Limb (tissue), 2 donors: ENCODE data around the gene CCL27.

ENCODE experiments used
- DNase-seq, 2 donors: peaks; one replicate each; pipeline ENCODE4 v3.0.0-alpha.2; 2016; ENCODE audit errors: extremely low spot score in 2 of 2

The CCL27 gene, protein sequence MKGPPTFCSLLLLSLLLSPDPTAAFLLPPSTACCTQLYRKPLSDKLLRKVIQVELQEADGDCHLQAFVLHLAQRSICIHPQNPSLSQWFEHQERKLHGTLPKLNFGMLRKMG

DNA sequence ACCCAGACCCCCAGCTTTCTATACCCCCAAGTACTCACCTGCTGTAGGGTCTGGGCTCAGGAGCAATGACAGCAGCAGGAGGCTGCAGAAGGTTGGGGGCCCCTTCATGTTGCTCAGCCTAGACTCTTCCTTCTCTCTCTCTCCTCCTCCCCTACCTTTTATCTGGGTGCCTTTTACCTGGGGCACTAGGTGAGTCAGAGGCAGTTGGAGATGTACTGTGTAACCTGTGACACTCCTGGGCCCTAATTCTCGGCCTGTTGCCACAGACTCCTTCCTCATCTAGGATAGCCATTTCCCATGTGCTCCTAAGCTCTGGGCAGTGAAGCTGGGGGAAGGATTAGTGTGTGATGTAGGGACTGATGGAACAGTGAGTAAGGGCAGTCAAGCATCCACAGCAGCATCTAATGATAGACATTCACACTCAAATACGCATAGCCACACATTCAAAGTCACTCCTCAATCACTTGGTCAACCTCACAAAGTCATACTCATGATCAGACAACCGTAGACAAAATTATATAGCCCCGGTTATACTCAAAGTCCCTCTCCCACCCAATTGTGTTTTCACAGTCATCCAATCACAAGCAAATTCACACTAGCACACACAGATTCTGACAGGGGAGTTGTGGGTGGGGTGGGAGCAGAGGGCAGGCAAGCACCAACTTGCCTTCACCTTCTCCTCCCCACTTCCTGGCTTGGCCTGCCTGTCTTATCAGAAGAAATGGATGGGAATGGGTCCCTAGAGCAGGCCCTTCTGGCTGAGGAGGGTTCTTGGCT lies at the start of gene CCL27:
TSS of gene CCL27 (minus strand) at position 132 of the 777 bp plus-strand sequence. CDS start at position 108, 24 bp downstream.
- no peak for DNase-seq

DNA sequence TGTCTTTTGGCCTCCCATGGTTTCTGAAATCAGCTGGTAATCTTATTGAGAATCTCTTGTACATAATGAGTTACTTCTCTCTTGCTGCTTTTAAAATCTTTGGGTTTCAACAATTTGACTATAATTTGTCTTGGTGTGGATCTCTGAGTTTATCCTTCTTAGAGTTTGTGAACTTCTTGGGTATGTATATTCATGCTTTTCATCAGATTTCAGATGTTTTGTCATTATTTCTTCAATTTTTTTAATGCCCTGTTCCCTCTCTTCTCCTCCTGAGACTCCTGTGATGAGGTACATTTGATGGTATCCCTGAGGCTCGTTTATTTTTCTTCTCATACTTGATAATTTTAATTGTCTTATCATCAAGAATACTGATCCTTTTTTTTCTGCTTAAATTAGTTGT lies 49.7 kb upstream of the CCL27 start:
- DNase-seq: no peak

DNA sequence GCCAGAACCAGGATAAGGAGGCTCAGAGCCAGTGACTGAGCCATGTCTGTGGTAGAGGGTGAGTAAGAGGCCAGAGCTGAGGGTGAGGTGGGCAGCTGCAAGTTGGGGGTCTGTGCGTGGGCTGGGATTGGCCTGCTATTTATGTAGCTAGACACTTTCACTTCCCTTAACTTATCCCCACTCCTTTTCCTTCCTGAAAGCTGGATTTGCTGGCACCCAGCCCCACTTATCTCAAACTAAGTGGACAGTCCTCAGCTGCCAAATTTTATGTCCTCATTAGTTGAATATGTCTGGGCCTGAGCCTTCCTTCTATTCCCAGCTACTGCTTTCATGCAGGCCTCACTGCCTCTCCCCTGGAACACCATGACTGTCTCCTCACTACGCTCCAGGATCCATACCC lies 47.6 kb upstream of the CCL27 start, which contains the start of gene CCL21:
TSS of gene CCL21 (minus strand) at position 114 of the 400 bp plus-strand sequence. CDS start at position 44, 70 bp downstream.
- no peak for DNase-seq

DNA sequence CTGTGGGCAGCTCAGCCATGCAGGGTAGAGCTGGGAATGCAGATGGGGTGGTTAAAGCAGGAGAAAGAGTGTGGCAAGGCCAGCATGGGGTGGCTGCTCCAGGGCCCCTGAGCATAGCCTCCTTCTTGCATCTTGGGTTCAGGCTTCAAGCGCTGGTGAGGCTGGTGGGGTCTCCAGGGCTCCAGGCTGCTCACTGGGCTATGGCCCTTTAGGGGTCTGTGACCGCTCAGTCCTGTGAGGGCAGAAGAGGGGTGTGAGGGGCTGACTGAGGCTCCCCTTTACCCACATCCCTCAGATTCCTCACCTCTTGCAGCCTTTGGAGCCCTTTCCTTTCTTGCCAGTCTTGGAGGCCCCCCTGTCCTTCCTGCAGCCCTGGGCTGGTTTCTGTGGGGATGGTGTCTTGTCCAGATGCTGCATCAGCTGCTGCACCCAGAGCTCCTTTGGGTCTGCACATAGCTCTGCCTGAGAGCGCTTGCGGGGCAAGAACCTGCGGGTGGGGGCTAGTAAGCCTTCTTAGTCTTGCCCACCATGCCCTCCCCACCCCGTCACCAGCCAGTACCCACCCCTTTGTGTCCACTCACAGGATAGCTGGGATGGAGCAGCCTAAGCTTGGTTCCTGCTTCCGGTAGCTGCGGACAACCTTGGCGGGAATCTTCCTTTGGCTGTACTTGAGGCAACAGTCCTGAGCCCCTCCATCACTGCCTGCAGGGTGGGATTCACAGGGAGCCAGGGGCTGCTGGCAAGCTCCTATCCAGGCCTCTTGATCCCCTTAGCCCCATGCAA lies 46.9 kb upstream of the CCL27 start:
- no peak for DNase-seq

DNA sequence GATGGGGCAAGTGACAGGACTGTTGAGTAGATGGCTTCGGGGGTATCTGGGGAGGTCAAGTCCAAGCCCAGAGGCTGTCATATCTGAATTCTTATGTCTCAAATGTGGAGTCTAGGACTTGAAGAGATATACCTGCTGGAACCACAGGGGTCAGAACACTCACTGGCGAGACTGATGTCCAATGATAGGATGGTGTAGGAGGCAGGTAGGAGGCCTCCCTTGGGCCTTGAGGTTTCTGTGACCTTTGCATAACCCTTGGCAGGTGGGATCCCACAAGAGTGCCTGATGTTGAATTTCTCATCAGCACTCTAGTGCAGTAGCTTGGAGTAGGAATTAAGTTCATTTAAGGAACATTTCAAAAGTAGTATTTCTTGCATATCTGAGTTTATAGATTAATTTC lies 44.7 kb upstream of the CCL27 start:
- DNase-seq: no peak

DNA sequence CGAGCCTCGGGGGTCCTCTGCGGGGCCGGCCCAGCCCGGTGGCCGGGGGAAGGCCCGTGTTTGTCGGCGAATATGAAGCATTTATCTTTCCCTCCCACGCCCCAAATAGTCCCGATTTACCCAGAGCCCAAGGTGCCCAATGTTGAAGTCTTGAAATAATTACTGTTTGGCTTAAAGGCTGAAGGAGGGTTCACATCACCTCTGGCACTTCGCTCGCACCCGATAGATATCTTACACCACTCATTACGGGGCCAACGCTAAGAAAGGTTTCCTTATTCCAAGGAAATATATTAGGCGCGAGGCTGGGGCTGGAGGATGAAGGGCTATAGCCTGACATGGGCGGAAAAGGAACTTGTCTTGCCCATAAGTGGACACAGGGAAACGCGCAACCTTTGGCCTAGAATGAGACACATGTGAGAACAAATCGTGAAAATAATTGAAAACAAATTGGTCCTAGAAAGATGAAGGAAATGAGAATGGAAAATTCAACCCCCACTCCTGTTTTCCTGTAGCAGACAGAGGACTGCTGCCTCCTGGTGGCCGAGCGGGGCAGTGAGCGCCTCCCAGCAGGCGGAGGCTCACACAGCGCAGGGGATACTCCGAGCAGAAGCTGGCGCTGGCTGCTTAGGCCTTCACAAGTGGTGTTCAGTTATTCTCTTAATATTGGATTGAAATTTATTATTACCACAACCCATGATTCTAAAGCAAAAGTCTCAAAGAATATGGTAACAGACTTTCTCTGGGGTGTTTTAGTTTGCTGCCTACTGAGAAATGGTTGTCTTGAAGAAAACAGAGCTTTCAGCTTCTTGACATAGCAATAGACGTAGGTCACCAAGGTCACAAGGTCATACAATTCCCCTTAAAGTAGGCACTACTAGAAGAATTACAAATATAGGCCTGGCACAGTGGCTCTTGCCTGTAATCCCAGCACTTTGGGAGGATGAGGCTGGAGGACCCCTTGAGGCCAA lies 39.6 kb upstream of the CCL27 start:
- peak; percentile 81 to 90 for DNase-seq

DNA sequence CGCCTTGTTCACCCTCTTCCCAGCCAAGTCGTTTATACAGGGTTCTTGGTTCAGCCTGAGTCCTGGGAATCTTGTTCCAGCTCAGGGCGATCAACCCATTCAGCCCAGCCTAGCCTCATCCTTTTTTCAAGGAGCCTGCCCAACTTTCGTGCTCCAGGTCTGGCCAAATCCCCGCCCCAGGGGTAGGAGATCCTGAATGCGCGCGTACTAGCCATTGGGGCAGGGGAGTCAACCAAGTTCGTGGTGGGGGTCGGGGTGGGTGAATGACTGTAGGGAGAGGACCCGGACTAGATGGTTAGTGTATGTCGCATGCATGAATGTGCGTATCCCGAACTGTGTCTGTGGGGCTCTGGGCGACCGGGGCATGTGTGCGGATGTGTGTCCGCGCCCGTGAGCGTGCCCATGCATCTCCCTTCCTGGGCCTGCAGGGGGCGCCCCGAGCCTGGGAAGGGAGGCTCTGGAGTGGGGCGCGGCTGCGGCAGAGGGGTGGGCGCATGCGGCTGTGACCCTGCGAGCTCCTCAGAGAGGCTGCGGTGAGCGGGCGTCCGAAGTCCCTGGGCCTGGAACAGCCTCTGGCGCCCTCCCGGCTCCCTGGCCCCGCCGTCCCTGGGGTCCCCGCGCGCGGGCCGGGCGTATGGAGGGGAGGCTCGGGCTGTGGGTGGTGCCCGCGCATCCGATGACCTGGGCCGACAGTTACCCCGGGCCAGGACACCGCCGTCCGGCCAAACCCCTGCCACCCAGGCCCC lies 38.7 kb upstream of the CCL27 start:
- peak; percentile 64 to 88 for DNase-seq

DNA sequence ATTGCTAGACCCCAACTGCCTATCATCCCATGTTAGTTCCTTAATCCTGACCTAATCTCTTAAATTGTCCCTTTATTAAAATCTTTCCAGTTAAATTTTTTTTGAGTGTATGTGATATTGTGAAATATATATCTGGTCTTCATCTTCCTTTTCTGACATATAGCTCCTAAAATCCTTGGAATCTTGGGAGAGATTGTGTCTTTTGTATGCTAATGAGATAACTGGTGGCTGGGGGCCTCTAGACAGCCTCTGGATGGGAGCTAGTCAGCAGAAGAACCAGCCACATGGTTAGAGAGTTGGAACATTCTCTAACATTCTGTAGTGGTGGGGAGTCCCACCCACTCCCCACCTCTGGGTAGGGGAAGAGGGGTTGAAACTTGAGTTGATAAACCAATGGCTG lies 32.4 kb upstream of the CCL27 start:
- DNase-seq: no peak

DNA sequence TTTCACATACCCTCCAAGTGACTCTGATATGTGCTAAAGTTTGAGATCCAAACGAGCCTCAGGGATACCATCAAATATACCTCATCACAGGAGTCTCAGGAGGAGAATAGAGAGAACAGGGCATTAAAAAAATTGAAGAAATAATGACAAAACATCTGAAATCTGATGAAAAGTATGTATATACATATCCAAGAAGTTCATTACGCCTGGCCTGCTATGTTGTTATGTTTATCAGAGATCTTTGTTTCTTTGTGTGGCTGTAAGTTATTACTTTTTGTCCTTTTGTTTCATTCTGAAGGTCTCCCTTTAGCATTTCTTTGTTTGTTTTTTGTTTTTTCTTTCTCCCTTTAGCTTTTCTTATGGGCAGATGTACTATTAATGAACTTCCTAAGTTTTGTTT lies 31.1 kb upstream of the CCL27 start:
- no peak for DNase-seq

DNA sequence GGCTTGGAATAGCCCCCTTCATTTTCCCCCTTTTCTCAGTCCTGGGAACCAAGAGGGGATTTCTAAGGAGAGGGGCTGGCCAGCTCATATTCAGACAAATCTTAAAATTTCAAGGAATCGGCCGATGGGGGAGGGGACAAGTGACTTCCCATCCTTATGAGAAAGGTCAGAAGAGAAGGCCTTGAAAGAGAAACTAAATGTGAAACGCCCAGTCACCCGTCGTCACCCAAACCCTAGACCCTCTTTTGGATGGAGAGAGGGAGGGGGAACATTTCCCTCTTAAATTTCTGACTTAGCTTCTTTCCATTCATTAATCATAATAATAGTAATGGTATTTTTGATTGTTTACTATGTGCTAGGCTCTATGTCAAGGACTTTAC lies 29.5 kb upstream of the CCL27 start:
- DNase-seq: no peak

DNA sequence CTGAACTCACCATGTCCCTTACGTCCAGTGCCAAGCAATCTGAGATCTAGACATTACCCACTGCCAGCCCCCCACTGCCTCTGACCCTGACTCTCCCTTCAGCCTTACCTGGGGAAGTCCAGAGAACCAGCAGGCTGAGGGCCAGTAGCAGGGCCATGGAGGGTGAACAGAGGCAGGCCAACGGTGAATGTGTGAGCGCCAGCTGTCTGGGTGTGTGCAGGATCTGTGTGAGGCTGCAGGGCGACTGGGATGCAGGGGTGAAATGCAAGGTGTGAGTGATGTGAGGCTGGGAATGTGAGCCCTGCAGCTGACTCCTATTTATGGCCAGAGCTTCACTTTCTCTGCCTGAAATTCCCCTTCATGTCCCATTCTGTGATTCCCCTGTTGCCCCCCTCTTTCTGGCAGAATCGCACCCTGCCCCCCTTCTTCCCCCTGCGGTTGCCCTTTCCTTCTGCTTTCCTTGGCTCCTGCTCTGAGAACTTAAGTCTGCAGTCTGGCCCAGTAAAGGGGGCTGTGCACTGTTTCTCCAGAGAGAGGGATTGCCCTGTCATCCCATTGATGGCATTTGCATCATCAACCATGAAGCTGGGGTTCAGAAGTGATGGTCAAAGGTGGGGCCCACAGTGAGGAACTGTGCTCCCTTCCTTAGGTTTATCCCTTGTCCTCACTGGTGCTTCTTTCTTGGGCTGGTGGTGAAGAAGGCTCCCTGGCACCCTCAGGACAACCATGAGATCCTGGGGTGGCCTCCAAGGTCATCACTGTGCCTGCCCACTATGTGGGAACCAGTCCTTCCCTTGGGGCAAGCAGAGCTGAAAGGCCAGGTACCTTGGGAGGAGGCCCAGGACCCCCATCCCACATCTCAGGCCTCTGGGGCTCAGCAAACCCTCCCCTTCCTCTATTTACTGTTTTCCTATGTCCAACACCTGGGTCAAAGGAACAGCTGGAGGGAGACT lies 28.8 kb upstream of the CCL27 start, which contains the start of gene CCL19:
TSS of gene CCL19 (minus strand) at position 294 of the 953 bp plus-strand sequence. CDS start at position 157, 137 bp downstream.
- DNase-seq: no peak

DNA sequence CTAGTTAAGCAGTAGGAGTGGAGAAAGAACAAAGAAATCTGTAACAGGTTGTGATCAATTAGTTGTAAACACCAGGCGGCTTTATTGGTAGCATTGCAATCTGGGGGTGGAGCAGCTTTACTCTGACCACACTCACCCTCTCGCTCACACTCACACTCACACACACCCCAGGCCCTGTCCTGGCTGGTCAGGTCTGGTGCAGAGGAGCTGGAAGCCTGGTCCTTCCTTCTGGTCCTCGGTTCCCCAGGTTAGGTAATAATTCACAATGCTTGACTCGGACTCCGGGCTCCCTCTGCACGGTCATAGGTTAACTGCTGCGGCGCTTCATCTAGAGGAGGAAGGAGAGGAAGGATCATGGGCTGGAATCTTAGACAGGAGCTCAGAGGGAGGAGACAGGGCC lies 27.1 kb upstream of the CCL27 start:
- DNase-seq: no peak

DNA sequence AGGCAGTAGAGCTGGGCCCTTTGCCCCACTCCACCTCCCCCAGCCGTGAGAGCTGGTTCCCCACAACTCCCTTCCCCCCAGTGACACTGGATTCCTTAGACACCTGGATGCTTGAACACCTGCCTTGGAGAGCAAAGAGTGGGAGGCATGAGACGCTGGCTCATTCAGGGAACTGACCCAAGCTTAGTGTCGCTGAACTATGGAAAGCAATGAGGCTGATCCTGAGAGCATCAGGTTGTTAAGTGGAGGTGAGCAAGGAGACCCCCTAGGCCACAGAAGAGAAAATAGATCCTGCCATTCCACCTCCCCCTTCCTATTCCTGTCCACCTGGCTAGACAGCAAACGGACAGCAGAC lies 26.6 kb upstream of the CCL27 start:
- no peak for DNase-seq

DNA sequence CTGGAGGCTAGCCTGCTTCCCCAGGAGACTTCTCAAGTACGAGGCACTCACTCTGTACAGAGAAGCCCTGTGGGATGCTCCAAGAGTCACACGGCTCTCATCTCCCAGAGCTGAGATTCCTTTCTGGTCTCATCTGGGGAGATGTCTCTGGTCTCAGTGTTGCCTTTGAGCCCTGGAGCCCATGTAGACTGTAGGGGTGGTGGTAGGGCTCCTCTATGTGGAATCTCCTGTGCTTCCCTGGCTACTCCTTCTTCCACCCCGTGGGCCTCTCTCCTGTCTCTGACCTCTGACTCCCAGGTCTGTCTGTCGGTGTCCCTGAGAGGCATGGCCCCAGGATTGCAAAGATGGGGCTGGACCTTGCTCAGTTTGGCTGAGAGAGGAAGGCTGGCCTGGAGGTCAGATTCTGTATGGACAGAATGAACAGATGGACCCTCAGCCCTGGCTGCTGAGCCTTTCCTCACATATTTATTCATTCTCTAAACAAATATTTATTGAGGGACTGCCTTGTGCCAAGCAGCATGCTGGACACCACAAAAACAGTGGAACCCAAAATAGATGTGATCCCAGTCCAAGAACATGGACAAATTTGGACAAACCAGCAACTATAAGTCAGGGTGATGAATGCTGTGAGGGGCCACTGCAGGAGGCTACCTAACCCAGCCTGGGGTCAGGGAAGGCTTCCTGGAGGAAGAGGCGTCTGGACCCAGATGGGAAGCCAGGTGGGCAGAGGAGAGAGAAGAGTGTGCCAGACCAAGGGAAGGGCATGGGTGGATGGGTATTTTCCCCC lies 26.1 kb upstream of the CCL27 start:
- DNase-seq: no peak

DNA sequence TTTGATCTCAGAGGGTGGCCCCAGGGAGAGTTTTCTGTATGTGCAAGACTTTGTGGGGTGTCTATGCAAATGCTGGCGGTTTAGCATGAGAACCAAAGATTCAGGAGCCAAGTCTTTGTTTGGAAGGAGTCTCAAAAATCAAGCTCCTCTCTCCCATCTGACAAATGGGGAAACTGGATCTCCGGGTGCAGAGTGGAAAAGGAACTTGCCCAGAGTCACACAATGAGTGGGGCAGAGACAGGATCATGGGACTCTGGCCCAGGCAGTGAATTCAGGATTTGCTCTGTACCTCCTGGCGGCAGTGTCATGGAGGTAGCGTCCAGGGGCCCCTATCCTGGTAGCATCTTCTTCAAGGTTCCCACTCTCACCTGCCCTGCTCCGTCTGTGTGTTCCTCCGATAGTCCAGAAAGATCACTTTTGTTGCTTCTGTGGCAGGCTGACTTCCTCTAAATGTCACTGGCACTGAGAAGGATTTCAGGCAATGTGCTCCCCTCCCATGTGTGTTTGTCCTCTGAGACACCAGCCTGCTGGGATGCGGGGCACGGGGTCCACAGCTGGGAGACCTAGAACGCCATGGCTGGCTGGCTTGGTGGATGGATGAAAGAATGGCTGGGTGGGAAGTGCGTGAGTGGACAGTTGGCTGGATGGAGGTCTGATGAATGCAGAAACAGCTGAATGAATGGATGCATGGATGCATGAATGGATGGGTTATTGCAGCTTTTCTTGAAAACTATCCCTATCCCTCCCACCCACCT lies 25.0 kb upstream of the CCL27 start:
- no peak for DNase-seq

DNA sequence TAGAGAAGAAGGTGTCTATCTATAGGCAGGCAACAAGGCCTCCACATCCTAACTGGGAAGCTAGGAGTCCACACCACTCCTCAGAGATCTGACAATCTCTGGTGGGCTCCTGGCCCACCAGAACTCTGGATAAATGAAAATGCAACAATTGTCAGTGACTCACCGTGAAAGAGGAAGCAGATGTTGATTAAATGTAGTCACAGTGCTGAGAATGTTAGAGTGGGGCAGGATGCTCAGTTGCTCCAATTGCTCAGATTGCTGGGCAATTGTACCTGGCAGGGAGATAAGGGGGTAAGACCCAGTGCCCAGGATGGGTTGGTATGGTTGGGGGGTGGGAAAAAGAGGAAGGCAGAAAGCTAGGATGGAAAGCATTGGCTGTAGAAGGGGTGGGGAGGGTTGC lies 24.3 kb upstream of the CCL27 start:
- DNase-seq: no peak

DNA sequence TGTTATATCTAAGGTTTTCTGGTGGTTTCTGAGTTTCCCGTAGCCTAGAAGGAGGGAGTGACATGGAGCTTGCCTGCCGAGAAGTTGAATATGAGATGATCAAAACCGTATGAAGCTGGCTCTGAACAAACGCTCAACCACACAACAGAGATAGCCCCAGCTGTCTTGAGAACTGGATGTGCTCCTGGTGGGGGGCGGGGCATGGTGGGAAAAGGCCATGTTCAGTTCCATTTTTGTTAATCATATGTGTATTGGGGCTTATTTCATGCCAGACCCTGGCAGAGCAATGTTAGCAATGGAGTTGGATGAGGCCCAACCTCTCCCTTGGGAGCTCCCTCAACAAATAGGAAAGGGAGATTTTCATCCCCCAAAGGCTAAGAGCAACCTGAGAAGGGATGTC lies 23.8 kb upstream of the CCL27 start:
- DNase-seq: no peak

DNA sequence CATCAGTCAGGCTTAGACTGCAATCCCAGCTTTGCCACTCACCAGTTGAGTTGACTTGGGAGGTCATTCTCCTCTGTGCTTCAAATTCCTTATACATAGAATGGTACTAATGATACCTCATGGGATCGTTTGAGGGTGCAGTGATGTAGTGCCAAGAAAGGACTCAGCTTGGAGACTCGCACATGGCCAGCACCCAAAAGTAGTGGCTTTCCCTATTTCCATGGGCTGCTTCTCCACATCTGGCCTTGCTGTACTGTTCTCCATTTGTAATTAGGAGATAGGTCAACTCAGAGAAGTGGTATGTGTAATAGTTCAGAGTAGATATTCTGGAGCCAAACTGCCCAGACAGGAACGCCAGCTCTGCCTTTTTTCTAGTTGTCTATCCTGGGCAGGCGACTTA lies 23.1 kb upstream of the CCL27 start:
- DNase-seq: no peak
